ENCODE results near the gene RGL3. TPM values are rescaled to one million over a fixed set of nuclear protein-coding genes. Genes with fewer than 3 reads are reported as not detected.

RGL3 gene
- total and polyA plus RNA-seq, 9 of the 15 experiments (the other 6 are each of a cell fraction or from before 2014, with no cell fraction given), result 0.12 to 0.61 (median 0.32) TPM; not detected in 4

GRCh38 chr19:11378319-11379189 is 40.6 kb downstream of the RGL3 start (continued):
- TF ChIP-seq CTCFL (IDR thresholded peaks at IDR 0.05; ENCODE audit: borderline replicate concordance, insufficient read depth, low read depth, low read length, poor library complexity, severe bottlenecking) (peak; percentile 86), RAD21 (CRISPR knock-in tag; conservative IDR thresholded peaks at IDR 0.05 in 1 of 2, IDR thresholded peaks at IDR 0.05 in 1 of 2) (peak; percentile 48 to 68), RBFOX2 (IDR thresholded peaks at IDR 0.05; ENCODE audit: low read depth, low read length) (peak; percentile 45; the same call in 1 of the 2 replicates), ZBTB8A (IDR thresholded peaks at IDR 0.05; ENCODE audit: partially characterized antibody) (no peak), ZNF639 (CRISPR knock-in tag; conservative IDR thresholded peaks at IDR 0.05 in 1 of 2, IDR thresholded peaks at IDR 0.05 in 1 of 2) (no peak), RCOR1 (IDR thresholded peaks at IDR 0.05; ENCODE audit: borderline replicate concordance in 1 of 2, low read depth in 2 of 2, low read length in 2 of 2) (0 out of 4 replicates have a peak, but pooled peaks of 1 of the 2 experiments have one; percentile 16), REST (IDR thresholded peaks at IDR 0.05; ENCODE audit: borderline replicate concordance) (peak; percentile 57), REST (CRISPR knock-in tag; IDR thresholded peaks at IDR 0.05; ENCODE audit: low read depth) (no peak), NRF1 (conservative IDR thresholded peaks at IDR 0.05 in 1 of 2, IDR thresholded peaks at IDR 0.05 in 1 of 2) (peak; percentile 66 to 76), ATF1 (CRISPR knock-in tag; IDR thresholded peaks at IDR 0.05) (no peak), ATF1 (tag; IDR thresholded peaks at IDR 0.05) (peak; percentile 28; the same call in 1 of the 2 replicates)
